GM12878 (cell line): ENCODE data around the gene RBM10. TPM values are rescaled to one million over a fixed set of nuclear protein-coding genes. Genes with fewer than 3 reads are reported as not detected.

ENCODE experiments used
- ATAC-seq: fragments of 200-7000 bp; cut with Tn5 transposase; 3 replicates; pipeline ENCODE4 v1.9.1; 2020; ENCODE audit warnings: mild to moderate bottlenecking, moderate library complexity
- BruUV-seq: library from RNA; stranded (reverse); fragments of 400-500 nt; replicated peaks from 2 replicates; lab custom pipeline; 2021; lab: Mats Ljungman, UMichigan
- CTCF ChIA-PET: fragments of 300-600 bp; sonication (Branson Sonifier 250); formaldehyde crosslinking; extraction: SDS; loops from one replicate; lab custom pipeline; 2021; ENCODE audit warnings: inconsistent platforms; lab: Yijun Ruan, JAX
- POLR2A ChIA-PET: fragments of 350-600 bp; formaldehyde crosslinking; extraction: SDS; loops from one replicate; lab custom pipeline; 2021; ENCODE audit warnings: inconsistent platforms; lab: Charles Lee
- RAD21 ChIA-PET: fragments of 300-600 bp; sonication (Branson Sonifier 250); formaldehyde crosslinking; loops from one replicate; lab custom pipeline; 2023; ENCODE audit warnings: antibody characterized with exemption; ENCODE audit not compliant: unreplicated experiment; lab: Charles Lee
- SMC1A ChIA-PET: fragments of 300-600 bp; sonication (Branson Sonifier 250); formaldehyde crosslinking; loops from one replicate; lab custom pipeline; 2023; ENCODE audit not compliant: unreplicated experiment, uncharacterized antibody; lab: Charles Lee
- DNase-seq: peaks from one replicate; pipeline ENCODE4 v3.0.0-alpha.2; 2011; ENCODE audit warnings: low read depth, low spot score
- FAIRE-seq: peaks from 3 replicates; lab custom pipeline; 2011; peaks lifted over from hg19 to GRCh38; lab: Jason Lieb, UNC
- H2AFZ ChIP-seq: 2 replicates; pipeline ENCODE4 v1.6.0; 2011; ENCODE audit warnings: low read depth, low read length, control low read depth; ENCODE audit not compliant: control insufficient read depth
- H3K27ac ChIP-seq: 2 replicates; pipeline ENCODE4 v1.5.1; 2011; ENCODE audit warnings: control low read depth; ENCODE audit not compliant: control insufficient read depth, insufficient read depth
- H3K27me3 ChIP-seq, 2 experiments: replicated peaks in 1 of 2; 2 replicates each; pipeline versions ENCODE4 v1.6.0 to v1.6.1; 2011; ENCODE audit warnings: low read length in 1 of 2; ENCODE audit not compliant: control insufficient read depth in 2 of 2, insufficient read depth in 2 of 2
- H3K36me3 ChIP-seq, 2 experiments: 2 replicates each; pipeline ENCODE4 v1.5.1; 2011; ENCODE audit warnings: low read length in 1 of 2; ENCODE audit not compliant: control insufficient read depth in 2 of 2, insufficient read depth in 2 of 2
- H3K4me1 ChIP-seq: 2 replicates; pipeline ENCODE4 v1.6.1; 2011; ENCODE audit warnings: mild to moderate bottlenecking, low read length, moderate library complexity, mixed read lengths; ENCODE audit not compliant: control insufficient read depth, insufficient read depth
- H3K4me2 ChIP-seq: 2 replicates; pipeline ENCODE4 v1.6.0; 2011; ENCODE audit warnings: control low read depth; ENCODE audit not compliant: control insufficient read depth, insufficient read depth
- H3K4me3 ChIP-seq: fragments of 200-600 bp; sonication (generic); 2 replicates; pipeline ENCODE4 v1.5.1; 2016
- H3K79me2 ChIP-seq: 2 replicates; pipeline ENCODE4 v1.6.0; 2011; ENCODE audit warnings: low read length; ENCODE audit not compliant: control insufficient read depth, insufficient read depth
- H3K9ac ChIP-seq: 2 replicates; pipeline ENCODE4 v1.8.0; 2011; ENCODE audit warnings: low read length, control low read depth, mixed read lengths; ENCODE audit not compliant: control insufficient read depth, insufficient read depth
- H3K9me3 ChIP-seq: replicated peaks from 3 replicates; pipeline ENCODE4 v1.5.1; 2011; ENCODE audit warnings: mild to moderate bottlenecking, low read length; ENCODE audit not compliant: control insufficient read depth, insufficient read depth
- H4K20me1 ChIP-seq: 2 replicates; pipeline ENCODE4 v1.6.0; 2011; ENCODE audit not compliant: control insufficient read depth, insufficient read depth
- FOXK2 ChIP-seq: fragments of 450-650 bp; IDR thresholded peaks from 2 replicates; pipeline ENCODE4 v1.6.1; 2017; ENCODE audit warnings: mild to moderate bottlenecking, moderate library complexity
- IKZF2 ChIP-seq, 2 experiments: fragments of 450-650 bp; IDR thresholded peaks; 2 replicates each; pipeline ENCODE4 v1.6.1; 2017; ENCODE audit warnings: mild to moderate bottlenecking in 2 of 2, moderate library complexity in 2 of 2
- MYB ChIP-seq: fragments of 150-350 bp; IDR thresholded peaks from 2 replicates; pipeline ENCODE4 v1.6.1; 2014; ENCODE audit warnings: mild to moderate bottlenecking, low read depth, low read length, borderline replicate concordance
- POU2F2 ChIP-seq: IDR thresholded peaks from 3 replicates; pipeline ENCODE4 v1.6.1; 2011; ENCODE audit warnings: low read depth, mild to moderate bottlenecking, low read length, borderline replicate concordance
- SMAD1 ChIP-seq: fragments of 450-650 bp; IDR thresholded peaks from 2 replicates; pipeline ENCODE4 v1.6.1; 2018; ENCODE audit warnings: mild to moderate bottlenecking, low read depth; ENCODE audit not compliant: partially characterized antibody
- YY1 ChIP-seq: IDR thresholded peaks from 2 replicates; pipeline ENCODE4 v1.6.1; 2011; ENCODE audit warnings: low read depth, mild to moderate bottlenecking, low read length
- WGBS: methylation state at CpG from one replicate; pipeline ENCODE4 v1.1.6; 2016; ENCODE audit warnings: low lambda C conversion rate; ENCODE audit not compliant: insufficient replicate concordance, insufficient coverage; ENCODE audit errors: missing lambda C conversion rate; 5-methylcytosine and 5-hydroxymethylcytosine counted together
- in situ Hi-C: fragments of 300-500 bp; cut with MboI; formaldehyde crosslinking; loops from 9 replicates; pipeline ENCODE4 v1.14.3; 2018; ENCODE audit warnings: mixed read lengths
- intact Hi-C: fragments of 100-400 bp; cut with micrococcal nuclease; formaldehyde crosslinking; loops from one replicate; pipeline ENCODE4 v1.14.2; 2022; ENCODE audit not compliant: unreplicated experiment
- polyA plus RNA-seq, 11 experiments: library from polyadenylated mRNA; depleted of rRNA in 4 of 11; unstranded in 6 of 11; stranded (reverse) in 5 of 11; fragments of >200 nt; fragmentation: Nextera tagmentation in 4 of 11; fragmentation: Illumina TruSeq in 1 of 11; extraction: Ambion mirVana in 4 of 11; extraction: Trizol in 1 of 11; gene quantifications; 1 replicate in 1 of 11; 2 replicates in 10 of 11; pipeline versions ENCODE4 v1.2.1 to v1.2.3, GENCODE V29; 2011 to 2016; ENCODE audit warnings: inconsistent platforms in 2 of 11, missing spikeins in 2 of 11, low read depth in 1 of 11
- total RNA-seq, 4 experiments: library from RNA; depleted of rRNA in 3 of 4; stranded (reverse); fragments of >200 nt in 3 of 4; fragmentation: Illumina TruSeq in 1 of 4; extraction: Trizol in 1 of 4; gene quantifications; 2 replicates each; pipeline versions ENCODE4 v1.2.1 to v1.2.3, GENCODE V29; 2013 to 2021
- TF ChIP-seq, protein P1 (sequence below): fragments of 450-650 bp; conservative IDR thresholded peaks from 2 replicates; pipeline ENCODE4 v1.6.1; 2017; ENCODE audit warnings: mild to moderate bottlenecking, moderate library complexity
- TF ChIP-seq, protein P2 (sequence below): IDR thresholded peaks from 2 replicates; pipeline ENCODE4 v1.6.1; 2011; ENCODE audit warnings: low read depth, low read length, improper control_type of control experiment, borderline replicate concordance
- TF ChIP-seq, protein P3 (sequence below): IDR thresholded peaks from 2 replicates; pipeline ENCODE4 v1.6.1; 2011; ENCODE audit warnings: mild to moderate bottlenecking, low read depth, low read length, moderate library complexity; ENCODE audit not compliant: insufficient replicate concordance

The RBM10 gene
- total and polyA plus RNA-seq, 10 of the 15 experiments (the other 5 are each of a cell fraction or from before 2014, with no cell fraction given), result 1.4 to 60.0 (median 29.8) TPM

DNA sequence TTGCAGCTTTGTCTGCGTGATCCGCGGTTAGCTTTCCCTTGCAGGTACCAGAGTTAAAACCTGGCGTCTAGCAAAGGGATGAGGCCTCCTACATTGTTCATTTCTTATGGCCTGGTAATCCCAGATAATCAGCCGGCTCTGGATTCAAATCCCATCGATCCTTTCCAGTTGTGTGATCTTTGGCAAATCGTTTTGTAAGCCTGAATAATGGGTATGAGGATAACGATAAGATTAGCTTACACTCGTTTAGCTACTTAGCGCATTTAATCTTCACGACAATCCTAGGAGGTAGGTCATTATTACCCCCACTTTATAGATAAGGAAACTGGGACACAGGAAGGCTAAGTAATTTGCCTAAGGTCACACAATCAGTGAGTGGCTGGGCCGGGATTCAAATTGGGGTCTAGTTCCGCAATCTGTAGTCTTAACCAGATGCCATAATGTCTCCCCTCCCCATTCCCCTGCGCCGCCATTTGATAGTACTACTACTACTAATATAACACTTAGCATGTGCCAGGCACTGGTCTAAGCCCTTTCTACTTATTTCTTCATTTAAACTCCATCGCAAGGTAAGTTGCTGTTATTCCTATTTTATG, 46.9 kb downstream of the RBM10 start:
- Histone ChIP-seq H2AFZ (no peak overlapping the region), H4K20me1 (no peaks in the 10 kb centered on the region), H3K36me3 (no peaks in the 10 kb centered on the region; a peak in 1 of 4 replicates), H3K4me3 (peak overlapping the region; percentile 77), H3K27ac (peak overlapping the region; percentile 78), H3K79me2 (peaks cover 45% of the 10 kb centered on the region), H3K4me2 (peak overlapping the region; percentile 24), H3K9ac (peak overlapping the region; percentile 84), H3K27me3 (no peaks in the 10 kb centered on the region), H3K4me1 (peaks cover 10% of the 10 kb centered on the region), H3K9me3 (no peaks in the 10 kb centered on the region)
- SMC1A ChIA-PET, result interaction anchor here (0.7 to 2.4 kb wide), 4 partner anchors 46 to 345 kb away, joined by 3 to 8 read pairs (median 6); partner anchors contain the start of genes NDUFB11 and RBM10
- ATAC-seq, result peak; percentile 7; the same call in 2 of the 3 replicates
- BruUV-seq, result TSS peak; percentile 4
- in situ Hi-C loops, result loop anchor here (5.0 to 10.0 kb wide), 2 partner anchors 195 to 463 kb away; partner anchors contain the start of genes ELK1 and UXT
- TF ChIP-seq IKZF2 (IDR thresholded peaks at IDR 0.05) (no peak), SMAD1 (no peak), YY1 (peak; percentile 66), POU2F2 (peak; percentile 39; the same call in 1 of the 3 replicates), FOXK2 (no peak), MYB (no peak)
- TF ChIP-seq, protein P1, sequence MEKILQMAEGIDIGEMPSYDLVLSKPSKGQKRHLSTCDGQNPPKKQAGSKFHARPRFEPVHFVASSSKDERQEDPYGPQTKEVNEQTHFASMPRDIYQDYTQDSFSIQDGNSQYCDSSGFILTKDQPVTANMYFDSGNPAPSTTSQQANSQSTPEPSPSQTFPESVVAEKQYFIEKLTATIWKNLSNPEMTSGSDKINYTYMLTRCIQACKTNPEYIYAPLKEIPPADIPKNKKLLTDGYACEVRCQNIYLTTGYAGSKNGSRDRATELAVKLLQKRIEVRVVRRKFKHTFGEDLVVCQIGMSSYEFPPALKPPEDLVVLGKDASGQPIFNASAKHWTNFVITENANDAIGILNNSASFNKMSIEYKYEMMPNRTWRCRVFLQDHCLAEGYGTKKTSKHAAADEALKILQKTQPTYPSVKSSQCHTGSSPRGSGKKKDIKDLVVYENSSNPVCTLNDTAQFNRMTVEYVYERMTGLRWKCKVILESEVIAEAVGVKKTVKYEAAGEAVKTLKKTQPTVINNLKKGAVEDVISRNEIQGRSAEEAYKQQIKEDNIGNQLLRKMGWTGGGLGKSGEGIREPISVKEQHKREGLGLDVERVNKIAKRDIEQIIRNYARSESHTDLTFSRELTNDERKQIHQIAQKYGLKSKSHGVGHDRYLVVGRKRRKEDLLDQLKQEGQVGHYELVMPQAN, result no peak
- TF ChIP-seq, protein P2, sequence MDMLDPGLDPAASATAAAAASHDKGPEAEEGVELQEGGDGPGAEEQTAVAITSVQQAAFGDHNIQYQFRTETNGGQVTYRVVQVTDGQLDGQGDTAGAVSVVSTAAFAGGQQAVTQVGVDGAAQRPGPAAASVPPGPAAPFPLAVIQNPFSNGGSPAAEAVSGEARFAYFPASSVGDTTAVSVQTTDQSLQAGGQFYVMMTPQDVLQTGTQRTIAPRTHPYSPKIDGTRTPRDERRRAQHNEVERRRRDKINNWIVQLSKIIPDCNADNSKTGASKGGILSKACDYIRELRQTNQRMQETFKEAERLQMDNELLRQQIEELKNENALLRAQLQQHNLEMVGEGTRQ, result no peak
- TF ChIP-seq, protein P3, sequence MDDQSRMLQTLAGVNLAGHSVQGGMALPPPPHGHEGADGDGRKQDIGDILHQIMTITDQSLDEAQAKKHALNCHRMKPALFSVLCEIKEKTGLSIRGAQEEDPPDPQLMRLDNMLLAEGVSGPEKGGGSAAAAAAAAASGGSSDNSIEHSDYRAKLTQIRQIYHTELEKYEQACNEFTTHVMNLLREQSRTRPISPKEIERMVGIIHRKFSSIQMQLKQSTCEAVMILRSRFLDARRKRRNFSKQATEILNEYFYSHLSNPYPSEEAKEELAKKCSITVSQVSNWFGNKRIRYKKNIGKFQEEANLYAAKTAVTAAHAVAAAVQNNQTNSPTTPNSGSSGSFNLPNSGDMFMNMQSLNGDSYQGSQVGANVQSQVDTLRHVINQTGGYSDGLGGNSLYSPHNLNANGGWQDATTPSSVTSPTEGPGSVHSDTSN, result no peak
- 36% methylated on average over 16 of the region's 16 CpGs for WGBS
- DNase-seq, result no peak
- CTCF ChIA-PET, result interaction anchor here (1.1 to 1.8 kb wide), 5 partner anchors 47 to 331 kb away, joined by 3 to 14 read pairs (median 3); partner anchors contain the start of genes NDUFB11, RBM10 and ZNF157
- RAD21 ChIA-PET, result interaction anchor here (1.1 to 2.5 kb wide), 3 partner anchors 26 to 332 kb away, joined by 4 to 14 read pairs (median 8); partner anchors contain the start of genes CDK16, NDUFB11 and RBM10
- POLR2A ChIA-PET, result interaction anchor here (1.1 to 3.4 kb wide), 6 partner anchors 10 to 290 kb away, joined by 3 to 25 read pairs (median 5); partner anchors contain the start of genes CDK16, NDUFB11 and RBM10
- no peak for FAIRE-seq
- intact Hi-C loops, result loop anchor here (2.0 to 5.0 kb wide), 6 partner anchors 27 to 1755 kb away; partner anchors contain the start of genes CDK16, NDUFB11 and RBM10
